Measurements from ENCODE around the gene NRL. TPM values are rescaled to one million over a fixed set of nuclear protein-coding genes. Genes with fewer than 3 reads are reported as not detected.

NRL gene
- total RNA-seq, 1 donor from 2014 or later, result 2.0 TPM

- no peaks in the 10 kb centered on the region for H3K27me3 ChIP-seq (ENCODE audit: low read depth)
- intact Hi-C loops (cut with DNase I), result no loop called here
- DNase-seq (no peak), ATAC-seq (no peak)
- no peaks in the 10 kb centered on the region for H3K4me1 ChIP-seq
- H3K4me3 ChIP-seq, result no peak overlapping the region
- H3K27ac ChIP-seq, result no peak overlapping the region
- TF ChIP-seq CTCF (IDR thresholded peaks at IDR 0.05), result no peak
- H3K9me3 ChIP-seq, result no peaks in the 10 kb centered on the region
- peaks cover 74% of the 10 kb centered on the region for H3K36me3 ChIP-seq
These were observed 7.7 kb upstream of the NRL start for GRCh38 chr14:24122416-24122815.

GRCh38 chr14:24121210-24121609 lies 6.5 kb upstream of the NRL start:
- H3K27me3 ChIP-seq (ENCODE audit: low read depth), result no peaks in the 10 kb centered on the region
- no peaks in the 10 kb centered on the region for H3K9me3 ChIP-seq
- intact Hi-C loops (cut with DNase I), result no loop called here
- DNase-seq (no peak), ATAC-seq (no peak)
- no peak overlapping the region for H3K27ac ChIP-seq
- no peak for TF ChIP-seq CTCF (IDR thresholded peaks at IDR 0.05)
- peaks cover 10% of the 10 kb centered on the region for H3K4me1 ChIP-seq
- no peak overlapping the region for H3K4me3 ChIP-seq
- H3K36me3 ChIP-seq, result peaks cover 84% of the 10 kb centered on the region

- intact Hi-C loops (cut with DNase I), result no loop called here
- H3K36me3 ChIP-seq, result peaks cover 82% of the 10 kb centered on the region
- no peak for DNase-seq
- no peak for ATAC-seq
- H3K27me3 ChIP-seq (ENCODE audit: low read depth), result no peaks in the 10 kb centered on the region
- peaks cover 20% of the 10 kb centered on the region for H3K4me1 ChIP-seq
- no peaks in the 10 kb centered on the region for H3K9me3 ChIP-seq
- no peak overlapping the region for H3K4me3 ChIP-seq
- TF ChIP-seq CTCF (IDR thresholded peaks at IDR 0.05), result no peak
- no peak overlapping the region for H3K27ac ChIP-seq
These were observed 4.9 kb upstream of the NRL start for GRCh38 chr14:24119691-24120090.

GRCh38 chr14:24117179-24117578 lies 2.4 kb upstream of the NRL start:
- intact Hi-C loops (cut with DNase I), result no loop called here
- DNase-seq (no peak), ATAC-seq (no peak)
- H3K4me1 ChIP-seq, result peaks cover 23% of the 10 kb centered on the region
- no peak overlapping the region for H3K27ac ChIP-seq
- peaks cover 57% of the 10 kb centered on the region for H3K36me3 ChIP-seq
- no peaks in the 10 kb centered on the region for H3K27me3 ChIP-seq (ENCODE audit: low read depth)
- no peak overlapping the region for H3K4me3 ChIP-seq
- no peak for TF ChIP-seq CTCF (IDR thresholded peaks at IDR 0.05)
- no peaks in the 10 kb centered on the region for H3K9me3 ChIP-seq

- ATAC-seq (no peak), DNase-seq (no peak)
- no peak overlapping the region for H3K27ac ChIP-seq
- TF ChIP-seq CTCF (IDR thresholded peaks at IDR 0.05), result no peak
- peak overlapping the region; percentile 77 for H3K4me3 ChIP-seq
- H3K9me3 ChIP-seq, result no peaks in the 10 kb centered on the region
- peaks cover 48% of the 10 kb centered on the region for H3K36me3 ChIP-seq
- intact Hi-C loops (cut with DNase I), result no loop called here
- H3K27me3 ChIP-seq (ENCODE audit: low read depth), result no peaks in the 10 kb centered on the region
- H3K4me1 ChIP-seq, result peaks cover 23% of the 10 kb centered on the region
These were observed 1.5 kb upstream of the NRL start for GRCh38 chr14:24116128-24116814.

All from lower lobe of right lung (tissue), 2 donors.